ENCODE measurements around the gene COL26A1. TPM values are rescaled to one million over a fixed set of nuclear protein-coding genes. Genes with fewer than 3 reads are reported as not detected.

Gene COL26A1
- total and polyA plus RNA-seq, 2 of the 4 experiments (the other 2 are of a cell fraction) = not detected

- no peak for TF ChIP-seq SMC3 (IDR thresholded peaks at IDR 0.05; ENCODE audit: low read depth, low read length)
- TF ChIP-seq RCOR1 (IDR thresholded peaks at IDR 0.05; ENCODE audit: insufficient replicate concordance, low read length) = no peak
- TF ChIP-seq RAD21 (IDR thresholded peaks at IDR 0.05; ENCODE audit: low read length) = no peak
- no peak for TF ChIP-seq POLR2A (IDR thresholded peaks at IDR 0.05; ENCODE audit: low read depth, low read length)
- TF ChIP-seq CEBPB (IDR thresholded peaks at IDR 0.05; ENCODE audit: low read depth, low read length) = no peak
- no peak for TF ChIP-seq MAZ (IDR thresholded peaks at IDR 0.05; ENCODE audit: borderline replicate concordance, low read depth, low read length)
- no peak for TF ChIP-seq BHLHE40 (IDR thresholded peaks at IDR 0.05; ENCODE audit: low read depth, low read length)
- TF ChIP-seq CHD1 (IDR thresholded peaks at IDR 0.05; ENCODE audit: low read depth, low read length) = no peak
- TF ChIP-seq RFX5 (IDR thresholded peaks at IDR 0.05; ENCODE audit: low read depth, low read length) = no peak
- no peak for TF ChIP-seq MAFK (IDR thresholded peaks at IDR 0.05; ENCODE audit: low read depth, low read length)
- TF ChIP-seq FOS (IDR thresholded peaks at IDR 0.05; ENCODE audit: low read depth, low read length) = no peak
- TF ChIP-seq, protein P1, sequence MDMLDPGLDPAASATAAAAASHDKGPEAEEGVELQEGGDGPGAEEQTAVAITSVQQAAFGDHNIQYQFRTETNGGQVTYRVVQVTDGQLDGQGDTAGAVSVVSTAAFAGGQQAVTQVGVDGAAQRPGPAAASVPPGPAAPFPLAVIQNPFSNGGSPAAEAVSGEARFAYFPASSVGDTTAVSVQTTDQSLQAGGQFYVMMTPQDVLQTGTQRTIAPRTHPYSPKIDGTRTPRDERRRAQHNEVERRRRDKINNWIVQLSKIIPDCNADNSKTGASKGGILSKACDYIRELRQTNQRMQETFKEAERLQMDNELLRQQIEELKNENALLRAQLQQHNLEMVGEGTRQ (IDR thresholded peaks at IDR 0.05; ENCODE audit: low read depth, low read length) = no peak
- TF ChIP-seq MXI1 (IDR thresholded peaks at IDR 0.05; ENCODE audit: borderline replicate concordance, low read depth, low read length) = no peak
- no peak for TF ChIP-seq ELK1 (IDR thresholded peaks at IDR 0.05; ENCODE audit: borderline replicate concordance, low read depth, low read length)
- no peak for TF ChIP-seq NFE2L2 (IDR thresholded peaks at IDR 0.05; ENCODE audit: low read depth, low read length)
- TF ChIP-seq CTCF (conservative IDR thresholded peaks at IDR 0.05; ENCODE audit: low read depth, low read length) = no peak
- H2AK9ac ChIP-seq (replicated peaks; ENCODE audit: low read depth, low read length, poor library complexity) = no peak overlapping the region
- peaks cover 2% of the 10 kb centered on the region; the same call in 1 of the 2 replicates for H3K4me1 ChIP-seq (ENCODE audit: control insufficient read depth, insufficient read depth, low read length)
- no peak overlapping the region for H3K4me2 ChIP-seq (ENCODE audit: low read depth, low read length)
- dilution Hi-C loops (cut with HindIII; ENCODE audit: low sequenced_read_pairs, unreplicated experiment) = no loop called here
- H2BK15ac ChIP-seq (ENCODE audit: low read depth, low read length) = no peak overlapping the region
- no TSS peak for BruUV-seq (replicated peaks)
- no peak overlapping the region for H4K5ac ChIP-seq (ENCODE audit: low read depth, low read length)
- H3K4ac ChIP-seq (ENCODE audit: low read depth, low read length) = no peak overlapping the region
- DNase-seq (no peak), ATAC-seq (ENCODE audit: low read depth) (no peak)
- no peak overlapping the region for H2BK20ac ChIP-seq (ENCODE audit: low read depth, low read length)
- ChIA-PET POLR2A (ENCODE audit: unreplicated experiment) (no interaction called here), CTCF (no interaction called here)
- intact Hi-C loops (cut with micrococcal nuclease) = no loop called here
- H3K9ac ChIP-seq (ENCODE audit: low read depth, low read length) = no peak overlapping the region
- H3K56ac ChIP-seq (ENCODE audit: extremely low read depth, insufficient read depth, low read length) = no peak overlapping the region
- no peak overlapping the region for H2AFZ ChIP-seq (replicated peaks; ENCODE audit: low read length, poor library complexity)
- no peak overlapping the region for H3K27ac ChIP-seq (ENCODE audit: insufficient read depth, low read length)
- H3K23ac ChIP-seq (ENCODE audit: low read depth, low read length) = no peak overlapping the region
- no peaks in the 10 kb centered on the region for H3K79me1 ChIP-seq (ENCODE audit: low read depth in 1 of 2, low read length in 2 of 2)
- no peaks in the 10 kb centered on the region for H4K20me1 ChIP-seq (ENCODE audit: insufficient read depth, low read length)
- no peak overlapping the region for H3K14ac ChIP-seq (replicated peaks; ENCODE audit: low read depth, low read length)
- no peak overlapping the region for H3K18ac ChIP-seq (ENCODE audit: low read depth, low read length)
- H3K4me3 ChIP-seq (ENCODE audit: insufficient read depth, low read depth, low read length) = no peak overlapping the region
- H2BK120ac ChIP-seq (ENCODE audit: low read depth, low read length) = no peak overlapping the region
- WGBS, 2 experiments (ENCODE audit: extremely low coverage in 2 of 2, insufficient read length in 1 of 2) = no CpG with 5 or more reads among the region's 5 CpGs
- H2BK5ac ChIP-seq (ENCODE audit: low read depth, low read length, poor library complexity, severe bottlenecking) = no peak overlapping the region
- H4K8ac ChIP-seq (ENCODE audit: low read depth in 2 of 2, low read length in 2 of 2) = no peak overlapping the region
- H3K9me3 ChIP-seq (ENCODE audit: control insufficient read depth, insufficient read depth, low read length) = peaks cover 2% of the 10 kb centered on the region; the same call in 1 of the 2 replicates
- no peaks in the 10 kb centered on the region for H3K36me3 ChIP-seq (ENCODE audit: control insufficient read depth, insufficient read depth, low read length)
- peaks cover 53% of the 10 kb centered on the region for H3K27me3 ChIP-seq (ENCODE audit: control insufficient read depth, insufficient read depth, low read length)
- H4K91ac ChIP-seq (ENCODE audit: insufficient read depth, low read depth, low read length) = no peak overlapping the region
- H2AK5ac ChIP-seq (ENCODE audit: low read depth, low read length) = no peak overlapping the region
- H3K9me1 ChIP-seq (ENCODE audit: insufficient read depth, low read length) = no peaks in the 10 kb centered on the region
- in situ Hi-C loops (cut with MboI; ENCODE audit: low sequenced_read_pairs) = no loop called here
These were observed 13.9 kb downstream of the COL26A1 start for GRCh38 chr7:101376601-101377000.
